HCT116 (cell line): ENCODE data around the gene MARCKS. TPM values are rescaled to one million over a fixed set of nuclear protein-coding genes. Genes with fewer than 3 reads are reported as not detected.
A peak's percentile ranks its signal among the peaks of the same experiment; 100 is the strongest.

Experiments
- ATAC-seq: fragments of 200-7000 bp; cut with Tn5 transposase; 2 replicates; pipeline ENCODE4 v1.9.1; 2020; ENCODE audit warnings: mild to moderate bottlenecking, moderate library complexity
- BruUV-seq: library from RNA; stranded (reverse); fragments of 400-500 nt; replicated peaks from 2 replicates; lab custom pipeline; 2021; lab: Mats Ljungman, UMichigan
- CTCF ChIA-PET: fragments of 300-600 bp; sonication (Branson Sonifier 250); formaldehyde crosslinking; loops from one replicate; lab custom pipeline; 2021; ENCODE audit warnings: antibody characterized with exemption; lab: Charles Lee
- POLR2A ChIA-PET: fragments of 300-600, 350-600 bp; sonication (Branson Sonifier 250); formaldehyde crosslinking; loops from one replicate; lab custom pipeline; 2021; ENCODE audit warnings: antibody characterized with exemption; lab: Charles Lee
- RAD21 ChIA-PET, 2 experiments: fragments of 300-600 bp; sonication (Branson Sonifier 250); formaldehyde crosslinking; loops; one replicate each; lab custom pipeline; 2023; ENCODE audit warnings: low total read pairs in 2 of 2; ENCODE audit not compliant: uncharacterized antibody in 2 of 2, unreplicated experiment in 2 of 2, low non-redundant PET in 1 of 2; lab: Charles Lee
- DNase-seq: peaks from one replicate; pipeline ENCODE4 v3.0.0-alpha.2; 2010; ENCODE audit warnings: low read depth, low spot score
- H2AFZ ChIP-seq: fragments of 200-600 bp; shearing (Covaris generic), sonication (generic); 2 replicates; pipeline ENCODE4 v1.6.1; 2017; ENCODE audit warnings: low read depth, mixed run types, mixed read lengths, antibody characterized with exemption, low read length; ENCODE audit not compliant: poor library complexity, severe bottlenecking
- H3K27ac ChIP-seq: 2 replicates; pipeline ENCODE4 v1.5.1; 2012; ENCODE audit warnings: low read depth, low read length
- H3K27me3 ChIP-seq: fragments of 200-600 bp; sonication (generic); 2 replicates; pipeline ENCODE4 v1.6.1; 2016; ENCODE audit warnings: mixed run types, low read length, mixed read lengths; ENCODE audit not compliant: insufficient read depth
- H3K36me3 ChIP-seq, 2 experiments: fragments of 200-500 bp in 1 of 2; fragments of 200-600 bp in 1 of 2; sonication (Bioruptor generic) in 1 of 2; sonication (generic) in 1 of 2; 2 replicates each; pipeline versions ENCODE4 v1.5.1 to v1.6.1; 2014 to 2016; ENCODE audit warnings: low read length in 2 of 2, inconsistent platforms in 1 of 2, mixed read lengths in 1 of 2, mixed run types in 1 of 2; ENCODE audit not compliant: insufficient read depth in 2 of 2, control insufficient read depth in 1 of 2
- H3K4me1 ChIP-seq, 2 experiments: fragments of 200-600 bp in 1 of 2; sonication (generic) in 1 of 2; 2 replicates each; pipeline versions ENCODE4 v1.5.1 to v1.6.1; 2012 to 2017; ENCODE audit warnings: low read length in 2 of 2, inconsistent platforms in 1 of 2, mild to moderate bottlenecking in 1 of 2, mixed read lengths in 1 of 2, mixed run types in 1 of 2, moderate library complexity in 1 of 2; ENCODE audit not compliant: insufficient read depth in 2 of 2, control insufficient read depth in 1 of 2
- H3K4me2 ChIP-seq: fragments of 200-600 bp; sonication (generic); 2 replicates; pipeline ENCODE4 v1.6.1; 2017; ENCODE audit warnings: mixed run types, low read length, mixed read lengths
- H3K4me3 ChIP-seq, 2 experiments: fragments of 200-600 bp in 1 of 2; sonication (generic) in 1 of 2; replicated peaks in 1 of 2; 2 replicates each; pipeline ENCODE4 v1.5.1; 2011 to 2016; ENCODE audit warnings: low read length in 2 of 2, control low read depth in 1 of 2, low read depth in 1 of 2, mild to moderate bottlenecking in 1 of 2, mixed read lengths in 1 of 2, mixed run types in 1 of 2
- H3K79me2 ChIP-seq: fragments of 200-600 bp; sonication (generic); 2 replicates; pipeline ENCODE4 v1.6.1; 2017; ENCODE audit warnings: mild to moderate bottlenecking, mixed run types, low read length, moderate library complexity, mixed read lengths; ENCODE audit not compliant: insufficient read depth
- H3K9ac ChIP-seq: fragments of 200-600 bp; sonication (generic); 2 replicates; pipeline ENCODE4 v1.6.1; 2016; ENCODE audit warnings: low read length, mixed read lengths
- H3K9me2 ChIP-seq: fragments of 200-600 bp; sonication (generic), shearing (Covaris generic); 2 replicates; pipeline ENCODE4 v1.6.1; 2017; ENCODE audit warnings: mixed run types, mild to moderate bottlenecking, moderate library complexity; ENCODE audit not compliant: insufficient read depth
- H3K9me3 ChIP-seq, 2 experiments: fragments of 200-500 bp in 1 of 2; fragments of 200-600 bp in 1 of 2; sonication (Bioruptor generic) in 1 of 2; sonication (generic) in 1 of 2; 2 replicates each; pipeline ENCODE4 v1.6.1; 2014 to 2017; ENCODE audit warnings: low read length in 2 of 2, mixed read lengths in 2 of 2, inconsistent platforms in 1 of 2, low read depth in 1 of 2, mild to moderate bottlenecking in 1 of 2, mixed run types in 1 of 2, moderate library complexity in 1 of 2; ENCODE audit not compliant: control insufficient read depth in 1 of 2, insufficient read depth in 1 of 2
- H4K20me1 ChIP-seq: fragments of 200-600 bp; sonication (generic), shearing (Covaris generic); 2 replicates; pipeline ENCODE4 v1.6.1; 2017; ENCODE audit warnings: mixed run types, mild to moderate bottlenecking, moderate library complexity; ENCODE audit not compliant: insufficient read depth
- CEBPB ChIP-seq: IDR thresholded peaks from 2 replicates; pipeline ENCODE4 v1.6.1; 2012; ENCODE audit warnings: low read depth
- JUND ChIP-seq: IDR thresholded peaks from 2 replicates; pipeline ENCODE4 v1.6.1; 2012
- TCF7L2 ChIP-seq: IDR thresholded peaks from 2 replicates; pipeline ENCODE4 v1.7.0; 2011; ENCODE audit warnings: borderline replicate concordance, inconsistent platforms; ENCODE audit not compliant: insufficient read depth, insufficient read length; ENCODE audit errors: extremely low read depth
- YY1 ChIP-seq: IDR thresholded peaks from 2 replicates; pipeline ENCODE4 v1.6.1; 2011; ENCODE audit warnings: low read length, low read depth, moderate library complexity, mild to moderate bottlenecking; ENCODE audit not compliant: insufficient replicate concordance; ENCODE audit errors: extremely low read depth
- intact Hi-C: fragments of 100-400 bp; cut with micrococcal nuclease; formaldehyde crosslinking; loops from 2 replicates; pipeline ENCODE4 v1.10.0; 2022
- total RNA-seq: library from RNA; stranded (reverse); gene quantifications from one replicate; pipeline ENCODE4 v1.2.1, GENCODE V29; 2021; ENCODE audit not compliant: unreplicated experiment
- TF ChIP-seq, protein P1 (sequence below), 3 experiments: fragments of 200-600 bp in 1 of 3; sonication (generic) in 1 of 3; IDR thresholded peaks in 2 of 3; conservative IDR thresholded peaks in 1 of 3; 2 replicates each; pipeline ENCODE4 v1.5.1; 2012 to 2017; ENCODE audit warnings: low read depth in 2 of 3, low read length in 2 of 3, antibody characterized with exemption in 1 of 3, borderline replicate concordance in 1 of 3, control low read depth in 1 of 3, mild to moderate bottlenecking in 1 of 3, mixed read lengths in 1 of 3, mixed run types in 1 of 3, moderate library complexity in 1 of 3; ENCODE audit not compliant: insufficient read depth in 1 of 3

MARCKS gene
- total RNA-seq, 1 experiment from 2014 or later, result 25.7 TPM

DNA sequence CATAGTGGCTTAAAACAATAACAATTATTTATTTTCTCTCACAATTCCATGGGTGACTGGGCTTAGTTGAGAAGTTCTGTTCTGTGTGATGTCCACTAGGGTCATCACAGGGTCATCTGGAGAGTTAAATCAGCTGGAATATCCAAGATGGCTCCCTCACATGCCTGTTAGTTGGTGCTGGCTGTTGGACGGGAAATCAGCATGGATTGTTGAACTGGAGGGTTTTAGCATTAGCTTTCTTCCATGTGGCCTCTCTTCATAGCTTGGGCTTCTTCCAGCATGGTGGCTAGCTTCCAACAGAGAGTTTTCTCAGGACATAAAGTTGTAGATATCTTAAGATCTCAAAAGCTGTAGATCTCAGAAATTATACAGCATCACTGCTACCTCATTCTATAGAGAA is 19.6 kb downstream of the MARCKS start:
- H3K9ac ChIP-seq, result no peak overlapping the region
- no peak overlapping the region for H3K4me2 ChIP-seq
- intact Hi-C loops, result loop anchor here (5.0 kb wide), 1 partner anchor 464 kb away; no protein-coding TSS in a partner anchor
- no peak for TF ChIP-seq JUND
- no peak for TF ChIP-seq TCF7L2
- TF ChIP-seq YY1, result peak; percentile 31
- TF ChIP-seq, protein P1, sequence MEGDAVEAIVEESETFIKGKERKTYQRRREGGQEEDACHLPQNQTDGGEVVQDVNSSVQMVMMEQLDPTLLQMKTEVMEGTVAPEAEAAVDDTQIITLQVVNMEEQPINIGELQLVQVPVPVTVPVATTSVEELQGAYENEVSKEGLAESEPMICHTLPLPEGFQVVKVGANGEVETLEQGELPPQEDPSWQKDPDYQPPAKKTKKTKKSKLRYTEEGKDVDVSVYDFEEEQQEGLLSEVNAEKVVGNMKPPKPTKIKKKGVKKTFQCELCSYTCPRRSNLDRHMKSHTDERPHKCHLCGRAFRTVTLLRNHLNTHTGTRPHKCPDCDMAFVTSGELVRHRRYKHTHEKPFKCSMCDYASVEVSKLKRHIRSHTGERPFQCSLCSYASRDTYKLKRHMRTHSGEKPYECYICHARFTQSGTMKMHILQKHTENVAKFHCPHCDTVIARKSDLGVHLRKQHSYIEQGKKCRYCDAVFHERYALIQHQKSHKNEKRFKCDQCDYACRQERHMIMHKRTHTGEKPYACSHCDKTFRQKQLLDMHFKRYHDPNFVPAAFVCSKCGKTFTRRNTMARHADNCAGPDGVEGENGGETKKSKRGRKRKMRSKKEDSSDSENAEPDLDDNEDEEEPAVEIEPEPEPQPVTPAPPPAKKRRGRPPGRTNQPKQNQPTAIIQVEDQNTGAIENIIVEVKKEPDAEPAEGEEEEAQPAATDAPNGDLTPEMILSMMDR (IDR thresholded peaks at IDR 0.05 in 2 of 3, conservative IDR thresholded peaks at IDR 0.05 in 1 of 3; ENCODE audit: borderline replicate concordance in 1 of 3, insufficient read depth in 1 of 3, low read depth in 2 of 3, low read length in 2 of 3), result 0 out of 6 replicates have a peak, but pooled peaks of 2 of the 3 experiments have one; percentile 10 to 26
- TF ChIP-seq CEBPB, result no peak
- TF ChIP-seq, all 23 proteins: peak for 2
- Histone ChIP-seq H3K27me3 (no peaks in the 10 kb centered on the region), H2AFZ (peak overlapping the region; percentile 75), H4K20me1 (no peaks in the 10 kb centered on the region), H3K9me2 (no peaks in the 10 kb centered on the region), H3K79me2 (no peaks in the 10 kb centered on the region), H3K4me1 (peaks cover 0 to 7% of the 10 kb centered on the region in 2 experiments; a peak in 3 of 4 replicates), H3K4me3 (no peak overlapping the region), H3K9me3 (no peaks in the 10 kb centered on the region), H3K27ac (no peak overlapping the region), H3K36me3 (no peaks in the 10 kb centered on the region)
- ChIA-PET CTCF (interaction anchor here (1.2 to 1.6 kb wide), 2 partner anchors 18 to 570 kb away, joined by 5 to 6 read pairs; no protein-coding TSS in a partner anchor), POLR2A (no interaction called here), RAD21 (no interaction called here)
- 0 out of 2 replicates have a peak, but pooled peaks have one; percentile 37 for ATAC-seq
- BruUV-seq, result no TSS peak
- no peak for DNase-seq
